Neural cell (in vitro differentiated cells): ENCODE data around the gene ZNF425. TPM values are rescaled to one million over a fixed set of nuclear protein-coding genes. Genes with fewer than 3 reads are reported as not detected.

ENCODE experiments used
- H2AFZ ChIP-seq: fragments of 200-600, 300-800 bp; sonication (generic), shearing (Covaris generic); 2 replicates; pipeline ENCODE4 v1.6.0; 2014; ENCODE audit warnings: low read depth, mild to moderate bottlenecking, antibody characterized with exemption, low read length, moderate library complexity
- H3F3A ChIP-seq: fragments of 200-600 bp; shearing (Covaris generic); 2 replicates; pipeline ENCODE4 v1.6.1; 2016; ENCODE audit warnings: mild to moderate bottlenecking, moderate library complexity, mixed read lengths, antibody characterized with exemption, low read length; ENCODE audit not compliant: insufficient read depth, poor library complexity, severe bottlenecking
- H3K27ac ChIP-seq: fragments of 200-600, 300-800 bp; sonication (generic), shearing (Covaris generic); 2 replicates; pipeline ENCODE4 v1.5.1; 2014; ENCODE audit warnings: mild to moderate bottlenecking, low read length, moderate library complexity
- H3K27me3 ChIP-seq: fragments of 300-800, 200-600 bp; sonication (generic), shearing (Covaris generic); 2 replicates; pipeline ENCODE4 v1.6.0; 2014; ENCODE audit warnings: mild to moderate bottlenecking, low read depth, low read length, moderate library complexity; ENCODE audit not compliant: insufficient read depth
- H3K36me3 ChIP-seq: fragments of 300-800, 200-600 bp; sonication (generic), shearing (Covaris generic); 2 replicates; pipeline ENCODE4 v1.5.1; 2014; ENCODE audit warnings: mild to moderate bottlenecking, antibody characterized with exemption, low read length, moderate library complexity; ENCODE audit not compliant: insufficient read depth
- H3K4me2 ChIP-seq: fragments of 300-800, 200-600 bp; sonication (generic), shearing (Covaris generic); 2 replicates; pipeline ENCODE4 v1.6.0; 2014; ENCODE audit warnings: mild to moderate bottlenecking, low read length
- H3K4me3 ChIP-seq: fragments of 300-800, 200-600 bp; sonication (generic), shearing (Covaris generic); 2 replicates; pipeline ENCODE4 v1.5.1; 2014; ENCODE audit warnings: mild to moderate bottlenecking, low read length, moderate library complexity
- H3K79me2 ChIP-seq: fragments of 200-600 bp; shearing (Covaris generic); replicated peaks from 2 replicates; pipeline ENCODE4 v1.6.0; 2014; ENCODE audit warnings: mild to moderate bottlenecking, low read length, moderate library complexity; ENCODE audit not compliant: insufficient read depth
- H3K9ac ChIP-seq: fragments of 300-800, 200-600 bp; sonication (generic), shearing (Covaris generic); 2 replicates; pipeline ENCODE4 v1.6.1; 2016; ENCODE audit warnings: mild to moderate bottlenecking, low read length, mixed read lengths
- H3K9me2 ChIP-seq: fragments of 200-600 bp; shearing (Covaris generic); 2 replicates; pipeline ENCODE4 v1.6.1; 2016; ENCODE audit warnings: mild to moderate bottlenecking, low read length, mixed read lengths; ENCODE audit not compliant: insufficient read depth
- H3K9me3 ChIP-seq: fragments of 200-600, 300-800 bp; sonication (generic), shearing (Covaris generic); 2 replicates; pipeline ENCODE4 v1.6.1; 2016; ENCODE audit warnings: mild to moderate bottlenecking, mixed run types, low read length, moderate library complexity, mixed read lengths
- H4K20me1 ChIP-seq: fragments of 200-600 bp; shearing (Covaris generic); 2 replicates; pipeline ENCODE4 v1.6.1; 2016; ENCODE audit warnings: mild to moderate bottlenecking, mixed run types; ENCODE audit not compliant: insufficient read depth
- EP300 ChIP-seq: fragments of 450-650 bp; conservative IDR thresholded peaks from 2 replicates; pipeline ENCODE4 v1.6.1; 2014; ENCODE audit warnings: antibody characterized with exemption, mild to moderate bottlenecking, moderate library complexity; ENCODE audit not compliant: poor library complexity, severe bottlenecking
- EZH2 ChIP-seq: fragments of 200-600, 300-800 bp; shearing (Covaris generic), sonication (generic); IDR thresholded peaks from 2 replicates; pipeline ENCODE4 v1.6.1; 2014; ENCODE audit warnings: antibody characterized with exemption, low read length, borderline replicate concordance, mild to moderate bottlenecking; ENCODE audit not compliant: insufficient read depth, poor library complexity, severe bottlenecking
- MXI1 ChIP-seq: fragments of 450-650 bp; conservative IDR thresholded peaks from 2 replicates; pipeline ENCODE4 v1.6.1; 2014; ENCODE audit warnings: antibody characterized with exemption, mild to moderate bottlenecking; ENCODE audit not compliant: poor library complexity, severe bottlenecking
- POLR2AphosphoS5 ChIP-seq: IDR thresholded peaks from 2 replicates; pipeline ENCODE4 v1.6.1; 2012
- RAD21 ChIP-seq: fragments of 450-650 bp; conservative IDR thresholded peaks from 2 replicates; pipeline ENCODE4 v1.6.1; 2014; ENCODE audit warnings: antibody characterized with exemption, mild to moderate bottlenecking, moderate library complexity
- SMC3 ChIP-seq: fragments of 450-650 bp; conservative IDR thresholded peaks from 2 replicates; pipeline ENCODE4 v1.6.1; 2014; ENCODE audit warnings: antibody characterized with exemption, mild to moderate bottlenecking, moderate library complexity; ENCODE audit not compliant: poor library complexity
- TAF1 ChIP-seq: IDR thresholded peaks from 2 replicates; pipeline ENCODE4 v1.6.1; 2012; ENCODE audit warnings: low read depth
- polyA plus RNA-seq: library from polyadenylated mRNA; depleted of rRNA; stranded (reverse); fragments of >200 nt; gene quantifications from 2 replicates; pipeline ENCODE4 v1.2.3, GENCODE V29; 2014
- TF ChIP-seq, protein P1 (sequence below): IDR thresholded peaks from 2 replicates; pipeline ENCODE4 v1.6.1; 2012; ENCODE audit warnings: borderline replicate concordance
- TF ChIP-seq, protein P2 (sequence below): fragments of 450-650 bp; IDR thresholded peaks from 2 replicates; pipeline ENCODE4 v1.5.1; 2014; ENCODE audit warnings: antibody characterized with exemption, mild to moderate bottlenecking, moderate library complexity; ENCODE audit not compliant: poor library complexity, severe bottlenecking

ZNF425 gene
- polyA plus RNA-seq, 1 donor from 2014 or later = 5.1 TPM

DNA sequence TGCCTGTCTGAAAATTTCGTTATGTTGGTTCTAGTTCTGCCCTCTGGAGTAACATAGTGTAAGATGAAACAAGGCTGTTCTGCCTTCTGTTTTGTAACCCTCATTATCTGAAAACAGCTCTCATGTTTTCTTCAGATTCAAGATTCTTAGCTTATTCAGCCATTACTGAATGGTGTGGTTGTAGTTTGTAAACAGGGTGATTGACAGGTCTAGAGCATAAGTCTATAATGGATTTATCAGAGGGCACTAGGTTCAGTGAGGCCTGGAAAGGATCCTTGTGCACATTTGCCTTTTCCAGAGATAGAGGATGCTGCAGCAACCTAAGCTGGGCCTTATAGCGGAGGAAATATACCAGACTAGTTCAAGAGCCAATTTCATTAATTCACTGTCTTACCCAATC lies 27.2 kb upstream of the ZNF425 start:
- Histone ChIP-seq H3K4me3 (no peak overlapping the region), H2AFZ (no peak overlapping the region), H3K9me2 (no peaks in the 10 kb centered on the region), H4K20me1 (no peaks in the 10 kb centered on the region), H3K27ac (no peak overlapping the region), H3K9me3 (no peaks in the 10 kb centered on the region), H3K79me2 (peaks cover 34% of the 10 kb centered on the region), H3F3A (no peaks in the 10 kb centered on the region), H3K27me3 (no peaks in the 10 kb centered on the region), H3K36me3 (no peaks in the 10 kb centered on the region), H3K9ac (no peak overlapping the region), H3K4me2 (no peak overlapping the region)
- TF ChIP-seq EZH2 = no peak
- TF ChIP-seq TAF1 = no peak
- no peak for TF ChIP-seq RAD21
- TF ChIP-seq MXI1 = no peak
- TF ChIP-seq, protein P1, sequence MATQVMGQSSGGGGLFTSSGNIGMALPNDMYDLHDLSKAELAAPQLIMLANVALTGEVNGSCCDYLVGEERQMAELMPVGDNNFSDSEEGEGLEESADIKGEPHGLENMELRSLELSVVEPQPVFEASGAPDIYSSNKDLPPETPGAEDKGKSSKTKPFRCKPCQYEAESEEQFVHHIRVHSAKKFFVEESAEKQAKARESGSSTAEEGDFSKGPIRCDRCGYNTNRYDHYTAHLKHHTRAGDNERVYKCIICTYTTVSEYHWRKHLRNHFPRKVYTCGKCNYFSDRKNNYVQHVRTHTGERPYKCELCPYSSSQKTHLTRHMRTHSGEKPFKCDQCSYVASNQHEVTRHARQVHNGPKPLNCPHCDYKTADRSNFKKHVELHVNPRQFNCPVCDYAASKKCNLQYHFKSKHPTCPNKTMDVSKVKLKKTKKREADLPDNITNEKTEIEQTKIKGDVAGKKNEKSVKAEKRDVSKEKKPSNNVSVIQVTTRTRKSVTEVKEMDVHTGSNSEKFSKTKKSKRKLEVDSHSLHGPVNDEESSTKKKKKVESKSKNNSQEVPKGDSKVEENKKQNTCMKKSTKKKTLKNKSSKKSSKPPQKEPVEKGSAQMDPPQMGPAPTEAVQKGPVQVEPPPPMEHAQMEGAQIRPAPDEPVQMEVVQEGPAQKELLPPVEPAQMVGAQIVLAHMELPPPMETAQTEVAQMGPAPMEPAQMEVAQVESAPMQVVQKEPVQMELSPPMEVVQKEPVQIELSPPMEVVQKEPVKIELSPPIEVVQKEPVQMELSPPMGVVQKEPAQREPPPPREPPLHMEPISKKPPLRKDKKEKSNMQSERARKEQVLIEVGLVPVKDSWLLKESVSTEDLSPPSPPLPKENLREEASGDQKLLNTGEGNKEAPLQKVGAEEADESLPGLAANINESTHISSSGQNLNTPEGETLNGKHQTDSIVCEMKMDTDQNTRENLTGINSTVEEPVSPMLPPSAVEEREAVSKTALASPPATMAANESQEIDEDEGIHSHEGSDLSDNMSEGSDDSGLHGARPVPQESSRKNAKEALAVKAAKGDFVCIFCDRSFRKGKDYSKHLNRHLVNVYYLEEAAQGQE = no peak
- no peak for TF ChIP-seq EP300
- TF ChIP-seq, protein P2, sequence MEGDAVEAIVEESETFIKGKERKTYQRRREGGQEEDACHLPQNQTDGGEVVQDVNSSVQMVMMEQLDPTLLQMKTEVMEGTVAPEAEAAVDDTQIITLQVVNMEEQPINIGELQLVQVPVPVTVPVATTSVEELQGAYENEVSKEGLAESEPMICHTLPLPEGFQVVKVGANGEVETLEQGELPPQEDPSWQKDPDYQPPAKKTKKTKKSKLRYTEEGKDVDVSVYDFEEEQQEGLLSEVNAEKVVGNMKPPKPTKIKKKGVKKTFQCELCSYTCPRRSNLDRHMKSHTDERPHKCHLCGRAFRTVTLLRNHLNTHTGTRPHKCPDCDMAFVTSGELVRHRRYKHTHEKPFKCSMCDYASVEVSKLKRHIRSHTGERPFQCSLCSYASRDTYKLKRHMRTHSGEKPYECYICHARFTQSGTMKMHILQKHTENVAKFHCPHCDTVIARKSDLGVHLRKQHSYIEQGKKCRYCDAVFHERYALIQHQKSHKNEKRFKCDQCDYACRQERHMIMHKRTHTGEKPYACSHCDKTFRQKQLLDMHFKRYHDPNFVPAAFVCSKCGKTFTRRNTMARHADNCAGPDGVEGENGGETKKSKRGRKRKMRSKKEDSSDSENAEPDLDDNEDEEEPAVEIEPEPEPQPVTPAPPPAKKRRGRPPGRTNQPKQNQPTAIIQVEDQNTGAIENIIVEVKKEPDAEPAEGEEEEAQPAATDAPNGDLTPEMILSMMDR = no peak
- TF ChIP-seq POLR2AphosphoS5 = no peak
- no peak for TF ChIP-seq SMC3

DNA sequence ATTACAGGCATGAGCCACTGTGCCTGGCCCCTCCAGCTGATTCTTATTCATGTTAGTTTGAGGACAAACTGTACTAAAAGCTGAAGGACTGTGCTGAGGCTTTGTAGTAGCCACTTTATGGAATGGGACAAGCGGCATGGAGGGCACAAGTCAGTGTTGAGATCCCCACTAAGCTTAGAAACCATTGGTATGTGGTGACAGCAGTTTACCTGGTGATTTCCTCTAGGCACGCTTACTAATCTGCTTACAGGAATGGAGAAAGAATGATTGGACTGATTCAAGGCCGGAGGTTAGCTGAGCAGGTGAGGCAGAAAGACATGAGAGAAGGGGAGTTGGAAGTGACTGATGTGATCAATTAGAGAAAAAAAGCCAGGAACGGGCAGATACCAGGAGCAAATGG lies 24.9 kb upstream of the ZNF425 start:
- no peak overlapping the region for H3K27ac ChIP-seq
- no peaks in the 10 kb centered on the region for H4K20me1 ChIP-seq
- no peak overlapping the region for H3K9ac ChIP-seq

More for the DNA sequence above, 24.9 kb upstream of the ZNF425 start:
- no peaks in the 10 kb centered on the region for H3K27me3 ChIP-seq
- TF ChIP-seq MXI1 (no peak), TAF1 (no peak), EP300 (no peak), RAD21 (no peak), SMC3 (no peak), EZH2 (no peak), POLR2AphosphoS5 (no peak)
- TF ChIP-seq, protein P1 = no peak
- TF ChIP-seq, protein P2 = no peak
- H3K79me2 ChIP-seq = peaks cover 35% of the 10 kb centered on the region
- H3K36me3 ChIP-seq = no peaks in the 10 kb centered on the region
- no peak overlapping the region for H2AFZ ChIP-seq
- no peaks in the 10 kb centered on the region for H3K9me3 ChIP-seq
- H3K9me2 ChIP-seq = no peaks in the 10 kb centered on the region
- no peak overlapping the region for H3K4me3 ChIP-seq
- H3F3A ChIP-seq = peaks cover 4% of the 10 kb centered on the region
- no peak overlapping the region for H3K4me2 ChIP-seq
